ENCODE measurements around the gene PRTN3. TPM values are rescaled to one million over a fixed set of nuclear protein-coding genes. Genes with fewer than 3 reads are reported as not detected.
"Not testable (repeated sequence)": the region's sequence is repeated elsewhere in the genome, so short reads cannot be mapped to it uniquely, and the experiment has no call there.

Gene PRTN3
- total RNA-seq, 1 donor from 2014 or later = not detected

DNA sequence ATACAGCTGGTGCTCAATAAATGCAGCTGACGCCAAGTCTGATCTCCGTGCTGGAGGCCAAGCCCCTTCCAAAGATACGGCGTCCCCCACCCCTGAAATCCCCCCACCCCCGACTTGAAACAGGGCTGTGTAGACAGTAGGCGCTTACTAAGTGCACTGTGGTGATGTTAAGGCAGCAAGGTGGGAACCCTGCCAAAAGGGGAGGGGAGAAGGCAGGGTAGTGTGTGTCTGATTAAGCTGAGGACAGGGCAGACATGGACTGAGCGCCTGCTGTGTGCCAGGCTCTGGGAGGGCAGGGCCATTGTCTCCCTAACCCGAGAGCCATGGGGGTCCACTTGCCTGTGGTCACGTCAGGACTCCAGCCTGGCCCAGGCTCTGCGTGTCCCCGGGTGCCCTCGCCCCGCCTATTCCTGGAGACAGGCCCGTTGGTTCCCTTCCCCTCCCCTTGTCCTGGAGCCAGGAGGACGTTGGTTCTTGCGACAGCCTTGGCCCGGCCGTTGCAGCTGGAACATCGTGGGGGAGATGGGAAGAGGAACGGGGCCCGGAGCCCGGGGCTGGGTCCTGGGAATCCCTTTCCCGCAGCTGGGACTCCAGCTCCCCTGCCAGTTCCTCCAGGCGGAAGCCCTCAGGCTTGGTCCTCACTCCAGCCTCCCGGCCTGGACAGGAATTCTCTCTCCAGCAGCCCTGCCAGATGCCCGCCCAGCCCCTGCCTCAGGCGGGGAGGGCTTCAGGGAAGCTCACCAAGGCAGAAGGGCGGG, 9.6 kb downstream of the PRTN3 start:
- no peaks in the 10 kb centered on the region for H3K4me1 Mint-ChIP-seq (ENCODE audit: unreplicated experiment)
- no peaks in the 10 kb centered on the region for H3K36me3 Mint-ChIP-seq (ENCODE audit: low read depth, unreplicated experiment)
- no peak overlapping the region for H3K27ac Mint-ChIP-seq (ENCODE audit: unreplicated experiment)
- TF ChIP-seq, protein P1, sequence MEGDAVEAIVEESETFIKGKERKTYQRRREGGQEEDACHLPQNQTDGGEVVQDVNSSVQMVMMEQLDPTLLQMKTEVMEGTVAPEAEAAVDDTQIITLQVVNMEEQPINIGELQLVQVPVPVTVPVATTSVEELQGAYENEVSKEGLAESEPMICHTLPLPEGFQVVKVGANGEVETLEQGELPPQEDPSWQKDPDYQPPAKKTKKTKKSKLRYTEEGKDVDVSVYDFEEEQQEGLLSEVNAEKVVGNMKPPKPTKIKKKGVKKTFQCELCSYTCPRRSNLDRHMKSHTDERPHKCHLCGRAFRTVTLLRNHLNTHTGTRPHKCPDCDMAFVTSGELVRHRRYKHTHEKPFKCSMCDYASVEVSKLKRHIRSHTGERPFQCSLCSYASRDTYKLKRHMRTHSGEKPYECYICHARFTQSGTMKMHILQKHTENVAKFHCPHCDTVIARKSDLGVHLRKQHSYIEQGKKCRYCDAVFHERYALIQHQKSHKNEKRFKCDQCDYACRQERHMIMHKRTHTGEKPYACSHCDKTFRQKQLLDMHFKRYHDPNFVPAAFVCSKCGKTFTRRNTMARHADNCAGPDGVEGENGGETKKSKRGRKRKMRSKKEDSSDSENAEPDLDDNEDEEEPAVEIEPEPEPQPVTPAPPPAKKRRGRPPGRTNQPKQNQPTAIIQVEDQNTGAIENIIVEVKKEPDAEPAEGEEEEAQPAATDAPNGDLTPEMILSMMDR (IDR thresholded peaks at IDR 0.05; ENCODE audit: unreplicated experiment) = no peak
- no peaks in the 10 kb centered on the region for H3K9me3 Mint-ChIP-seq (ENCODE audit: unreplicated experiment)
- DNase-seq (ENCODE audit: low spot score) = no peak
- H3K4me3 Mint-ChIP-seq (ENCODE audit: unreplicated experiment) = no peak overlapping the region
- H3K27me3 Mint-ChIP-seq (ENCODE audit: unreplicated experiment) = peaks cover 1% of the 10 kb centered on the region

- TF ChIP-seq, protein P1 (IDR thresholded peaks at IDR 0.05; ENCODE audit: unreplicated experiment) = no peak
- Mint-ChIP-seq H3K36me3 (ENCODE audit: low read depth, unreplicated experiment) (no peaks in the 10 kb centered on the region), H3K4me1 (ENCODE audit: unreplicated experiment) (no peaks in the 10 kb centered on the region), H3K27ac (ENCODE audit: unreplicated experiment) (no peak overlapping the region), H3K4me3 (ENCODE audit: unreplicated experiment) (no peak overlapping the region), H3K9me3 (ENCODE audit: unreplicated experiment) (no peaks in the 10 kb centered on the region), H3K27me3 (ENCODE audit: unreplicated experiment) (peaks cover 1% of the 10 kb centered on the region)
- DNase-seq (ENCODE audit: low spot score) = no peak
Measured at GRCh38 chr19:850979-851335, 10.2 kb downstream of the PRTN3 start.

- Mint-ChIP-seq H3K4me1 (ENCODE audit: unreplicated experiment) (no peaks in the 10 kb centered on the region), H3K27ac (ENCODE audit: unreplicated experiment) (no peak within 1 kb of the TSS), H3K36me3 (ENCODE audit: low read depth, unreplicated experiment) (no peaks in the 10 kb centered on the region), H3K27me3 (ENCODE audit: unreplicated experiment) (no peaks in the 10 kb centered on the region), H3K9me3 (ENCODE audit: unreplicated experiment) (no peaks in the 10 kb centered on the region), H3K4me3 (ENCODE audit: unreplicated experiment) (no peak within 1 kb of the TSS)
- TF ChIP-seq, protein P1 (IDR thresholded peaks at IDR 0.05; ENCODE audit: unreplicated experiment) = no peak
- DNase-seq (ENCODE audit: low spot score) = no peak
Measured at GRCh38 chr19:852136-853013, 11.6 kb downstream of the PRTN3 start, which contains the start of gene ELANE. ELANE (plus strand) TSS chr19:852303; CDS start chr19:852329, 26 bp downstream.

GRCh38 chr19:853014-853585, 12.3 kb downstream of the PRTN3 start:
- Mint-ChIP-seq H3K36me3 (ENCODE audit: low read depth, unreplicated experiment) (no peaks in the 10 kb centered on the region), H3K27ac (ENCODE audit: unreplicated experiment) (no peak overlapping the region), H3K4me1 (ENCODE audit: unreplicated experiment) (no peaks in the 10 kb centered on the region), H3K4me3 (ENCODE audit: unreplicated experiment) (no peak overlapping the region), H3K9me3 (ENCODE audit: unreplicated experiment) (no peaks in the 10 kb centered on the region), H3K27me3 (ENCODE audit: unreplicated experiment) (no peaks in the 10 kb centered on the region)
- TF ChIP-seq, protein P1 (IDR thresholded peaks at IDR 0.05; ENCODE audit: unreplicated experiment) = no peak
- no peak for DNase-seq (ENCODE audit: low spot score)

GRCh38 chr19:853614-854220, 12.9 kb downstream of the PRTN3 start:
- H3K27me3 Mint-ChIP-seq (ENCODE audit: unreplicated experiment); H3K4me3 Mint-ChIP-seq (ENCODE audit: unreplicated experiment); DNase-seq (ENCODE audit: low spot score); H3K36me3 Mint-ChIP-seq (ENCODE audit: low read depth, unreplicated experiment); H3K4me1 Mint-ChIP-seq (ENCODE audit: unreplicated experiment); H3K27ac Mint-ChIP-seq (ENCODE audit: unreplicated experiment); H3K9me3 Mint-ChIP-seq (ENCODE audit: unreplicated experiment): not testable (repeated sequence)

Data from endothelial cell (in vitro differentiated cells).